DND-41 (cell line): ENCODE results near the gene CCDC200.

ENCODE experiments used
- ATAC-seq: fragments of 200-7000 bp; cut with Tn5 transposase; 3 replicates; pipeline ENCODE4 v1.9.1; 2021; ENCODE audit warnings: low read depth; ENCODE audit not compliant: insufficient read depth
- DNase-seq: peaks from one replicate; pipeline ENCODE4 v3.0.0-alpha.2; 2020
- H2AFZ ChIP-seq: 2 replicates; pipeline ENCODE4 v1.6.0; 2012; ENCODE audit warnings: low read depth, low read length
- H3K27ac ChIP-seq: 2 replicates; pipeline ENCODE4 v1.5.1; 2012; ENCODE audit warnings: low read length, inconsistent platforms
- H3K27me3 ChIP-seq: fragments of 200-600 bp; sonication (generic); 2 replicates; pipeline ENCODE4 v1.6.0; 2012; ENCODE audit warnings: low read length, mild to moderate bottlenecking, inconsistent platforms; ENCODE audit not compliant: insufficient read depth, poor library complexity
- H3K36me3 ChIP-seq: 2 replicates; pipeline ENCODE4 v1.5.1; 2012; ENCODE audit warnings: low read length, inconsistent platforms; ENCODE audit not compliant: insufficient read depth
- H3K4me1 ChIP-seq: 2 replicates; pipeline ENCODE4 v1.5.1; 2012; ENCODE audit warnings: mild to moderate bottlenecking, low read length; ENCODE audit not compliant: insufficient read depth
- H3K4me2 ChIP-seq: 2 replicates; pipeline ENCODE4 v1.6.0; 2012; ENCODE audit warnings: mild to moderate bottlenecking, moderate library complexity, low read length, inconsistent platforms; ENCODE audit not compliant: insufficient read depth
- H3K4me3 ChIP-seq, 2 experiments: fragments of 200-600 bp in 1 of 2; shearing (Covaris generic) in 1 of 2; 2 replicates each; pipeline ENCODE4 v1.5.1; 2012 to 2016; ENCODE audit warnings: inconsistent platforms in 2 of 2, low read length in 2 of 2, mild to moderate bottlenecking in 2 of 2, low read depth in 1 of 2, moderate library complexity in 1 of 2
- H3K79me2 ChIP-seq: 2 replicates; pipeline ENCODE4 v1.6.0; 2012; ENCODE audit warnings: low read length, inconsistent platforms; ENCODE audit not compliant: insufficient read depth
- H3K9ac ChIP-seq: 2 replicates; pipeline ENCODE4 v1.6.0; 2012; ENCODE audit warnings: low read depth, mild to moderate bottlenecking, inconsistent platforms, low read length, moderate library complexity
- H3K9me3 ChIP-seq: 2 replicates; pipeline ENCODE4 v1.5.1; 2012; ENCODE audit warnings: low read length, moderate library complexity, mild to moderate bottlenecking, inconsistent platforms; ENCODE audit not compliant: insufficient read depth, severe bottlenecking
- H4K20me1 ChIP-seq: 2 replicates; pipeline ENCODE4 v1.6.0; 2012; ENCODE audit warnings: low read length; ENCODE audit not compliant: insufficient read depth
- EZH2 ChIP-seq: IDR thresholded peaks from 3 replicates; pipeline ENCODE4 v1.6.1; 2012; ENCODE audit warnings: borderline replicate concordance, low read depth, mild to moderate bottlenecking, moderate library complexity, low read length, inconsistent platforms; ENCODE audit not compliant: severe bottlenecking
- TF ChIP-seq, protein P1 (sequence below): IDR thresholded peaks from 2 replicates; pipeline ENCODE4 v1.5.1; 2012; ENCODE audit warnings: borderline replicate concordance, low read length, moderate library complexity, mild to moderate bottlenecking; ENCODE audit not compliant: poor library complexity, severe bottlenecking; ENCODE audit errors: extremely low read depth

CCDC200 gene

DNA sequence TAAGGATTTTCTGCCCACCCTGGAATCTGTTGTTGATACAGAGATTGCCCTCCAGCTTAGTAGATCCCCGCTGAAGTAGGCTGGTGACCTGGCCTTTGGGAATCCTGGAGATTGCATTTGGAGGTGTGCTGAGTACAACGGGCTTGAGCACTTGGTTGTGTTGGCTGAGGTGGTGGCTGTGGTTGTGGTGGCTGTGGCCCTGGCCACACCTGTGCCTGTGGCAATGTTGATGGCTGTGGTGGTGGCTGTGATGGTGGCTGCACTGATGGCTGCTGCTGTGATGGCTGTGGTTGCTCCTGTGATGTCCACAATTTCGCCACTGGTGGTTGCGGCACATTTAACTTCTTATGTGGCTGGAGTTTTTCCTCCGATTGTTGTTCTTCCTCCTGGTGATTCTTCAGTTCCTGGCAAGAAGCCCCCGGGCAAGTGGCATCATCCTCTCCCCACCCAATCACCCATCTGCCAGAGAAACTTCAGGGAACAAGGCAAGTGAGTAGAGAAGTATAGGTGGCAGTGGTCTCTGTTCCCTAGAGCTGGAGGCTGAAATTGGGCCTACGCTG lies 4.2 kb downstream of the CCDC200 start:
- no peak for TF ChIP-seq EZH2
- no peaks in the 10 kb centered on the region for H3K4me1 ChIP-seq
- H2AFZ ChIP-seq = no peak overlapping the region
- no peak for ATAC-seq
- H3K4me3 ChIP-seq = no peak overlapping the region
- no peaks in the 10 kb centered on the region for H3K9me3 ChIP-seq
- no peaks in the 10 kb centered on the region for H3K27me3 ChIP-seq
- no peaks in the 10 kb centered on the region for H3K79me2 ChIP-seq
- H3K4me2 ChIP-seq = no peak overlapping the region
- H3K36me3 ChIP-seq = peaks cover 11% of the 10 kb centered on the region; the same call in 1 of the 2 replicates
- H3K9ac ChIP-seq = no peak overlapping the region
- DNase-seq = peak; percentile 2
- H4K20me1 ChIP-seq = no peaks in the 10 kb centered on the region
- no peak overlapping the region for H3K27ac ChIP-seq

DNA sequence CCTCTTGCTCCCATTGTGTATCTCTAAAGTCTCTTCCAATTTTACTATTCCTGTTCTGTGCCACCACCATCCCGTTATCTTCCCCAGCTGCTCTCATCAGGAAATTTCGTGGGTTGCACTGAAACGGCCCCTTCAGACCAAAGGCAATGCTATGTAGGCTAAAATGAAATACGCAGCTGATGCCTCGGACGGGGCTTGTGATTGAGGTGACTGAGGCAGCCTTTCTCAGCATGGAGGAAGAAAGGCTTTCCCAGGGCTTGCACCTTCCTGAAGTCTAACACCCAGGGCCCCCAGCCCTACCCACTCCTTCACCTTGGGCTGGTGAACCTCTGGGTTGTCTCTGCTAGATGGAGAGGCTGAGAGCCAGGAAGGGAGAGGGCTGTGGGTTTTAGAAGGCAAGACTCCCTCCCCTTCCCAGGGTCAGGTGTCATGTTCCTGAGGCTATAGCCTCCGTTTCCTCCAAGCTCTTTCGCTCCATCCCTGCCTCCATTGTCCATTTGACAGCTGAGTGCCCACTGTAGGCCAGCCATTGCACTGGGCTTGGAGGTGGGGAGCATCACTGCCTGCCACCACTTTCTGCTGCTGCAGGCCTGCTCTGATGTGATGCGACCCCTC lies 7.8 kb downstream of the CCDC200 start:
- no peak for ATAC-seq

DNA sequence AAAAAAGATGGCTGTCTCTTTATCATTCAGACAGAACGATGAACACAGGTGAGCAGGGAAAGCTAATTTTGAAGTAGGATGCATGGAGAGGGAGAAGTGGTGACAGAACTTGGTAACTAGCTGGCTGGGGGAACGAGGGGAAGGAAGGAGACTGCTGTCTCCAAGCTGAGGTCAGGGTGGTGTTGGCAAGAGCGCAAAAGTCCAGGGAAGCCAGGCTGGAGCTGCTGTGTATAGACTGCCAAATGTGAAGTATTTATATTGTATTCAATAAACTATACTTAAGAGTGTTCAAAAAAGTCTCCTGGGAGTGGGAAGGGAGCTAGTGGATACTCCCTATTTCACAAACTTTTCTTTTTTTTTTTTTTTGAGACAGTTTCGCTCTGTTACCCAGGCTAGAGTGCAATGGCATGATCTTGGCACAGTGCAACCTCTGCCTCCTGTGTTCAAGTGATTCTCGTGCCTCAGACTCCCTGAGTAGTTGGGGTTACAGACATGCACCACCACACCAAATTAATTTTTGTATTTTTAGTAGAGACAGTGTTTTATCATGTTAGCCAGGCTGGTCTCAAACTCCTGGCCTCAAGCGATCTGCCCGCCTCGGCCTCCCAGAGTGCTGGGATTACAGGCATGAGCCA lies 8.6 kb downstream of the CCDC200 start:
- Histone ChIP-seq H3K27ac (no peak overlapping the region), H4K20me1 (no peaks in the 10 kb centered on the region), H3K79me2 (no peaks in the 10 kb centered on the region), H3K27me3 (no peaks in the 10 kb centered on the region), H3K4me2 (no peak overlapping the region), H3K4me1 (no peaks in the 10 kb centered on the region), H2AFZ (no peak overlapping the region), H3K36me3 (peaks cover 26% of the 10 kb centered on the region), H3K9me3 (no peaks in the 10 kb centered on the region), H3K4me3 (no peak overlapping the region), H3K9ac (no peak overlapping the region)
- TF ChIP-seq, protein P1, sequence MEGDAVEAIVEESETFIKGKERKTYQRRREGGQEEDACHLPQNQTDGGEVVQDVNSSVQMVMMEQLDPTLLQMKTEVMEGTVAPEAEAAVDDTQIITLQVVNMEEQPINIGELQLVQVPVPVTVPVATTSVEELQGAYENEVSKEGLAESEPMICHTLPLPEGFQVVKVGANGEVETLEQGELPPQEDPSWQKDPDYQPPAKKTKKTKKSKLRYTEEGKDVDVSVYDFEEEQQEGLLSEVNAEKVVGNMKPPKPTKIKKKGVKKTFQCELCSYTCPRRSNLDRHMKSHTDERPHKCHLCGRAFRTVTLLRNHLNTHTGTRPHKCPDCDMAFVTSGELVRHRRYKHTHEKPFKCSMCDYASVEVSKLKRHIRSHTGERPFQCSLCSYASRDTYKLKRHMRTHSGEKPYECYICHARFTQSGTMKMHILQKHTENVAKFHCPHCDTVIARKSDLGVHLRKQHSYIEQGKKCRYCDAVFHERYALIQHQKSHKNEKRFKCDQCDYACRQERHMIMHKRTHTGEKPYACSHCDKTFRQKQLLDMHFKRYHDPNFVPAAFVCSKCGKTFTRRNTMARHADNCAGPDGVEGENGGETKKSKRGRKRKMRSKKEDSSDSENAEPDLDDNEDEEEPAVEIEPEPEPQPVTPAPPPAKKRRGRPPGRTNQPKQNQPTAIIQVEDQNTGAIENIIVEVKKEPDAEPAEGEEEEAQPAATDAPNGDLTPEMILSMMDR = no peak
- TF ChIP-seq EZH2 = no peak
- DNase-seq = no peak
- no peak for ATAC-seq

More for the DNA sequence above, 7.8 kb downstream of the CCDC200 start:
- Histone ChIP-seq H3K9ac (no peak overlapping the region), H3K9me3 (no peaks in the 10 kb centered on the region), H3K4me1 (no peaks in the 10 kb centered on the region), H3K27ac (no peak overlapping the region), H3K4me3 (no peak overlapping the region), H3K79me2 (no peaks in the 10 kb centered on the region), H4K20me1 (no peaks in the 10 kb centered on the region), H2AFZ (no peak overlapping the region), H3K27me3 (no peaks in the 10 kb centered on the region), H3K4me2 (no peak overlapping the region), H3K36me3 (peaks cover 24% of the 10 kb centered on the region)
- no peak for DNase-seq
- no peak for TF ChIP-seq EZH2

DNA sequence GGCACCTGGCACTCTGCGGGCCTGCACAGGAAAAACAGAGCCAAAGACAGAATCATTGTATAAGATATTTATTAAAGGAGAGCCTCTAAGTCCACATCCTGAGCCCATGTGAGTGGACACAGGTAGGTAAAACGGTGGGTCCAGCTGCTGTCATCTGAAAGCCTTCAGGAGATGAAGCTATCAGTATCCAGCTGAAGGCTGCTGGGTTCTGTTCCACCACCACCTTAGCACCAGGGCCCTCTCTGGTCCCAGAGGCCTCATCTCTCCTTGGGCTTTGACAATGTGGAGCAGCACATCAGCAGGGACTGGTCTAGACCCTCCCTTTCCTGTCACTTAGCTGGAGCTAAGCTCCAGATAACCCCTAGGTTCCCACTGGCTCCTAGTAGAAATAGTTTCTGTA lies 9.4 kb downstream of the CCDC200 start:
- Histone ChIP-seq H3K4me3 (no peak overlapping the region), H3K27me3 (no peaks in the 10 kb centered on the region), H3K4me2 (no peak overlapping the region), H3K36me3 (peaks cover 20% of the 10 kb centered on the region), H3K4me1 (no peaks in the 10 kb centered on the region), H2AFZ (no peak overlapping the region), H4K20me1 (no peaks in the 10 kb centered on the region), H3K27ac (no peak overlapping the region), H3K9ac (no peak overlapping the region), H3K79me2 (no peaks in the 10 kb centered on the region), H3K9me3 (no peaks in the 10 kb centered on the region)
- no peak for ATAC-seq
- no peak for DNase-seq
- TF ChIP-seq, protein P1 = no peak
- TF ChIP-seq EZH2 = no peak
